Measurements from ENCODE around the gene GBF1.

The GBF1 gene, protein sequence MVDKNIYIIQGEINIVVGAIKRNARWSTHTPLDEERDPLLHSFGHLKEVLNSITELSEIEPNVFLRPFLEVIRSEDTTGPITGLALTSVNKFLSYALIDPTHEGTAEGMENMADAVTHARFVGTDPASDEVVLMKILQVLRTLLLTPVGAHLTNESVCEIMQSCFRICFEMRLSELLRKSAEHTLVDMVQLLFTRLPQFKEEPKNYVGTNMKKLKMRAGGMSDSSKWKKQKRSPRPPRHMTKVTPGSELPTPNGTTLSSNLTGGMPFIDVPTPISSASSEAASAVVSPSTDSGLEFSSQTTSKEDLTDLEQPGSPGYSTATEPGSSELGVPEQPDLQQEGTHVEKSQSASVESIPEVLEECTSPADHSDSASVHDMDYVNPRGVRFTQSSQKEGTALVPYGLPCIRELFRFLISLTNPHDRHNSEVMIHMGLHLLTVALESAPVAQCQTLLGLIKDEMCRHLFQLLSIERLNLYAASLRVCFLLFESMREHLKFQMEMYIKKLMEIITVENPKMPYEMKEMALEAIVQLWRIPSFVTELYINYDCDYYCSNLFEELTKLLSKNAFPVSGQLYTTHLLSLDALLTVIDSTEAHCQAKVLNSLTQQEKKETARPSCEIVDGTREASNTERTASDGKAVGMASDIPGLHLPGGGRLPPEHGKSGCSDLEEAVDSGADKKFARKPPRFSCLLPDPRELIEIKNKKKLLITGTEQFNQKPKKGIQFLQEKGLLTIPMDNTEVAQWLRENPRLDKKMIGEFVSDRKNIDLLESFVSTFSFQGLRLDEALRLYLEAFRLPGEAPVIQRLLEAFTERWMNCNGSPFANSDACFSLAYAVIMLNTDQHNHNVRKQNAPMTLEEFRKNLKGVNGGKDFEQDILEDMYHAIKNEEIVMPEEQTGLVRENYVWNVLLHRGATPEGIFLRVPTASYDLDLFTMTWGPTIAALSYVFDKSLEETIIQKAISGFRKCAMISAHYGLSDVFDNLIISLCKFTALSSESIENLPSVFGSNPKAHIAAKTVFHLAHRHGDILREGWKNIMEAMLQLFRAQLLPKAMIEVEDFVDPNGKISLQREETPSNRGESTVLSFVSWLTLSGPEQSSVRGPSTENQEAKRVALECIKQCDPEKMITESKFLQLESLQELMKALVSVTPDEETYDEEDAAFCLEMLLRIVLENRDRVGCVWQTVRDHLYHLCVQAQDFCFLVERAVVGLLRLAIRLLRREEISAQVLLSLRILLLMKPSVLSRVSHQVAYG (N-terminal part only)

DNA sequence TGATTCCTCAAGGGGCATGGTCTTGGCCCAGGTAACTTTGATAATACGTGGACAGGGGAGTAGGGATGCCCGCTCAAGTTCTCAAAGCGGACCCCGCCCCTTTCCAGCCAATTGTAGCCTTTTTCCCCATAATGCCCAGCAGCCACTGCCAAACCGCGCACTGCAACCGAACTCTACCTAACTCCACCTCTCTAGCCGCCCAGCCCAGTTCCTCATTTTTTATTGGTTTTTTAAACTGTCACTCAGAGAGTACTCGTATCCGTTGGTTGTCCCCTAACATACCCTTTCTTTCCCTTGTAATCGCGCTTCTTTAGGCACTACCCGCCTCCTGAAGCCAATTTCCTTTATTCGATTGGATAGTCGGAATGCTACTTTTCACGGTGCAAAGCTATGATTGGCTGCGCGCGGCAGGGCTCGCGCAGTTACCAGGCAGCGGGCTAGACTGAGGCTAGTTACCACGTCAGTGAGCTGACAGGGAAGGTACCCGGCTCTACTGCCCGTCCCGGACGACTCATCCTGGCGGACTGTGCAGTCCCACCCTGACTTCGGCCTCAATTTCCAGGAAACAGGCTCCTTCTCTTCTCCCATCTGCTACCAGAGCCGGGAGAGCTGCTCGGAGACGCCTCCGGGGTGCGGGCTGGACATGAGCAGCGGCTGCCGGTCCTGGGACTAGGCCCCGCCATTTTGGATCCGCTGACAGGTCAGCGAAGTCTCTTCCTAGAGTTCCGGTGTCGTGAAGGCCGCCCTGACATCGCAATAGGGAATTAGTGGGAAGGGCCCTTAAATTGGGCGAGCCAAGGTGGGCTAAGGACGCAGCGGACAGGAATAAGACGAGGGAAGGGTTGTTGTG is at the start of gene GBF1:
TSS of gene GBF1 (plus strand) at position 451 of the 850 bp plus-strand sequence. CDS start 13,407 bp downstream, outside the sequence.
- TF ChIP-seq, protein P1, sequence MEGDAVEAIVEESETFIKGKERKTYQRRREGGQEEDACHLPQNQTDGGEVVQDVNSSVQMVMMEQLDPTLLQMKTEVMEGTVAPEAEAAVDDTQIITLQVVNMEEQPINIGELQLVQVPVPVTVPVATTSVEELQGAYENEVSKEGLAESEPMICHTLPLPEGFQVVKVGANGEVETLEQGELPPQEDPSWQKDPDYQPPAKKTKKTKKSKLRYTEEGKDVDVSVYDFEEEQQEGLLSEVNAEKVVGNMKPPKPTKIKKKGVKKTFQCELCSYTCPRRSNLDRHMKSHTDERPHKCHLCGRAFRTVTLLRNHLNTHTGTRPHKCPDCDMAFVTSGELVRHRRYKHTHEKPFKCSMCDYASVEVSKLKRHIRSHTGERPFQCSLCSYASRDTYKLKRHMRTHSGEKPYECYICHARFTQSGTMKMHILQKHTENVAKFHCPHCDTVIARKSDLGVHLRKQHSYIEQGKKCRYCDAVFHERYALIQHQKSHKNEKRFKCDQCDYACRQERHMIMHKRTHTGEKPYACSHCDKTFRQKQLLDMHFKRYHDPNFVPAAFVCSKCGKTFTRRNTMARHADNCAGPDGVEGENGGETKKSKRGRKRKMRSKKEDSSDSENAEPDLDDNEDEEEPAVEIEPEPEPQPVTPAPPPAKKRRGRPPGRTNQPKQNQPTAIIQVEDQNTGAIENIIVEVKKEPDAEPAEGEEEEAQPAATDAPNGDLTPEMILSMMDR (IDR thresholded peaks at IDR 0.05) = no peak

DNA sequence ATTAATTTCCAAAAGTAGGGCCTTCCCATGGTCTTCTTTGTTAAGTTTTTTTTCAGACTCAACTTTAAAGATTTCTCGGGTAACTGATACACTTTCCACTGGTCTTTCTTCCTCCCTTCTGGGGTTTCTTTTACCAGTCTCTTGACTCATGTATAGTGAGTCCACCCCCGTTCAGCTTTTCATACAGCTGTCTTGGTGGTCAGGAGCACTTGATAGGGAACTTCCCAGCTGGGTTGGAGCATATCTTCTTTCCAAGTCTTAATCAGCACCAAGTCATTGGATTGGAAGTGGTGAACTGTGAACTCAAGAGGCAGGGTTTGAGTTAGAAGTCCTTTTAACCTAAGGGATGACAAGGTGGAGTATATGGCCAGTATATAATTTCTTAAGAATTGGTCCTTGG is 48.4 kb upstream of the GBF1 start:
- TF ChIP-seq, protein P1 (IDR thresholded peaks at IDR 0.05) = no peak

DNA sequence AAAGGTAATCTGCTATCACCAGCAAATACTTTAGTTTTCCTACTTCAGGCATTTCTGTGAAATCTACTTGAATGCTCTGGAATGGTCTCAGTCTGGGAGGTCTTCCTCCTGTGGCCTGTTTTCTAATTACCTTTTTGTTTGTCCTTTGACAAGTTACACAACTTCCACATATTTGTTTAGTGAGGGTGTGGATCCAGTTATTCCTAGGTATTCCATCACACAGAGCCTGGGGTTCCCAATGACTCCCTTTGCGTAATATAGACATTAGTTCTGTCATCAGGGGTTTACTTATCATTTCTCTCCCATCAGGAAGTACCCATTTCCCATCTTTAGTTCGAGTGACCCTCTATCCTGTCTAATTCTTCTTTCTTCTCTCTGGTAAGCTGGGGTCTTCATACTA is 47.3 kb upstream of the GBF1 start:
- TF ChIP-seq, protein P1 (IDR thresholded peaks at IDR 0.05) = no peak

DNA sequence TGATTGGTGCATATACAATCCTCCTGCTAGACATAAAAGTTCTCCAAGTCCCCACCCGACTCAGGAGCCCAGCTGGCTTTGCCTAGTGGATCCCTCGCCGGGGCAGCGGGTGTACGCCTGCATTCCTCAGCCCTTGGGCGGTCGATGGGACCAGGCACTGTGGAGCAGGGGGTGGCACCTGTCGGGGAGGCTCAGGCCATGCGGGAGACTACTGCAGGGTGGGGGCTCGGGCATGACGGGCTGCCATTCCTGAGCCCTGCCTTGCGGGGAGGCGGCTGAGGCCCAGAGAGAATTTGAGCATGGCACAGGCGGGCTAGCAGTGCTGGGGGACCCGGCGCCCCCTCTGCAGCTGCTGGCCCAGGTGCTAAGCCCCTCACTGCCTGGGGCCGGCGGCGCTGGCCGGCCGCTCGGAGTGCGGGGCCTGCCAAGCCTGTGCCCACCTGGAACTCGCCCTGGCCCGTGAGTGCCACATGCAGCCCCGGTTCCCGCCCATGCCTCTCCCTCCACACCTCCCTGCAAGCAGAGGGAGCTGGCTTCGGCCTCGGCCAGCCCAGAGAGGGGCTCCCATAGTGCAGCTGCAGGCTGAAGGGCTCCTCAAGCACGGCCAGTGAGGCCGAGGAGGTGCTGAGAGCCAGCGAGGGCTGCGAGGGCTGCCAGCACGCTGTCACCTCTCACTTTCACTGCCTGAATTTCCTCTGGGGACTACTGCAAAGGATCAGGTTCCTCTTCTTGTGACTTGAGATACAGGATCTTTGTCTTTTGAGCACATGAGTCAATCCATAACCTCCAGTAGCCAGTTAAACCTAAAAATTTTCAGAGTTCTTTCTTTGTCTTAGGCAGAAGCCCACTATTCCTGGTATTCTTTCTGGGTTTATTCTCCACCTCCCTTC is 44.3 kb upstream of the GBF1 start:
- TF ChIP-seq, protein P1 (IDR thresholded peaks at IDR 0.05) = no peak

DNA sequence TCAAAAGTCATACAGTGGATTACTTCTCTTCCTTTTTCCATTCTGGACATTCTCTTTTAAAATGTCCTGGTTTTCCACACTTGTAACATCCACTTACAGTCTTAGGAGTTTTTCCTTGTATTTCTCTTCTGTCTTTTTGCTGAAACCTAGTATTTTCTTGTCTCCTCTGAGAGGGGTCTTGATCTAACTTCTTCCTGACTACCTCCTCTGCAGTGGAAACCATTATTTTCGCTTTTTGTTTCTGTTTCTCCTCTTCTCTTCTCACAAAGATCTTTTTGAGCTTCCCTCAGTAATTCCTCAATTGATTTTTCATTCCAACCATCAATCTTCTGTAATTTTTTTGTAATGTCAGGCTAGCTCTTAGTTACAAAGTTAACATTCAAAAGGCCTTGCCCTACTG is 42.9 kb upstream of the GBF1 start:
- TF ChIP-seq, protein P1 (IDR thresholded peaks at IDR 0.05) = no peak

DNA sequence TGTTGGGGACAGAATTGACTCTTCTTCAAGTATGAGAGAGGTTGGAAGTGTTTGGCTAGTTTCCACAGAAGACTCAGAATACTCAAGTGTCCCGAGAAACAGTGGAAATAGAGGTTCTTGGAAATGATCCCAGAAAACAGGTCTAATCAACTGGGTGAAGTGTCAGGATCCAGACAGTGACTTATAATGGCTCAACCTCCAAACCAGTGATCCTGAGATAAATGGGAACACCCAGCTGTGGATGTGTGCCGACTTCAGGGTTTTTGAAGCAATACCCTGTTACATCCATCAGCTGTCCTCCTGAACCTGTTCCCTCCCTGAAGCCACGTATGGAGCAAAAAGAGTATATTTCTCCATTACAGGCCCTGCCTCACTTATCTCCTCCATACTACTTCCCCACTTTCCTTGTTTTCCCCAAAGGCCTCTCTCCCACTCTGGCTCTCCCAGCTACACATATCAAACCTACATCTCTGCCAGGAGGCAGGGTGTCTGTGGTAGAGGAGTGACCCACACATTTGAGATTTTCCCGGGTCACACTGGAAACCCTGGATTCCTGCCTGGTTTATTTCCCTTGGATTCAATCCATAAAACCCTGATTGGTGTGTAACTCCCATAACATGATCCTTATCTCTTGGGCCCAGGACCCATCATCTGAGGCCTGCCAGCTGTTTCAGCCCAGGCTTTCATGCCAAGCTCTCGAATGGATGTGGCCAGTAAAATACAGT is 36.9 kb upstream of the GBF1 start:
- TF ChIP-seq, protein P1 (IDR thresholded peaks at IDR 0.05) = no peak
